Measurements from ENCODE around the gene CEBPZ.

Gene CEBPZ

GRCh38 chr2:37263839-37264238, 32.4 kb upstream of the CEBPZ start:
- TF ChIP-seq CTCF (IDR thresholded peaks at IDR 0.05; ENCODE audit: low read depth, low read length) = no peak

GRCh38 chr2:37262522-37262921, 31.1 kb upstream of the CEBPZ start:
- DNase-seq (ENCODE audit: extremely low read depth, low read depth) = no peak
- no peak for TF ChIP-seq CTCF (IDR thresholded peaks at IDR 0.05; ENCODE audit: low read depth, low read length)

More at GRCh38 chr2:37263839-37264238, 32.4 kb upstream of the CEBPZ start:
- DNase-seq (ENCODE audit: extremely low read depth, low read depth) = no peak

- TF ChIP-seq CTCF (IDR thresholded peaks at IDR 0.05; ENCODE audit: low read depth, low read length) = no peak
- DNase-seq (ENCODE audit: extremely low read depth, low read depth) = no peak
Observed at GRCh38 chr2:37250869-37251740, 19.7 kb upstream of the CEBPZ start.

GRCh38 chr2:37246205-37246604, 14.8 kb upstream of the CEBPZ start:
- DNase-seq (ENCODE audit: extremely low read depth, low read depth) = no peak
- TF ChIP-seq CTCF (IDR thresholded peaks at IDR 0.05; ENCODE audit: low read depth, low read length) = no peak

- no peak for DNase-seq (ENCODE audit: extremely low read depth, low read depth)
- no peak for TF ChIP-seq CTCF (IDR thresholded peaks at IDR 0.05; ENCODE audit: low read depth, low read length)
Observed at GRCh38 chr2:37244755-37245154, 13.4 kb upstream of the CEBPZ start.

- TF ChIP-seq CTCF (IDR thresholded peaks at IDR 0.05; ENCODE audit: low read depth, low read length) = no peak
- DNase-seq (ENCODE audit: extremely low read depth, low read depth) = no peak
Observed at GRCh38 chr2:37244017-37244416, 12.6 kb upstream of the CEBPZ start.

- DNase-seq (ENCODE audit: extremely low read depth, low read depth) = no peak
- no peak for TF ChIP-seq CTCF (IDR thresholded peaks at IDR 0.05; ENCODE audit: low read depth, low read length)
Observed at GRCh38 chr2:37243435-37243834, 12.0 kb upstream of the CEBPZ start.
